Gastrocnemius medialis (tissue), 4 donors: ENCODE data around the gene PDSS2.

Source experiments
- POLR2A ChIP-seq, 2 donors: fragments of 450-650 bp; IDR thresholded peaks; one replicate each; pipeline ENCODE4 v1.6.1; 2017; ENCODE audit warnings: antibody characterized with exemption in 2 of 2, mild to moderate bottlenecking in 2 of 2, moderate library complexity in 2 of 2
- TF ChIP-seq, protein P1 (sequence below), 5 experiments: fragments of 450-650 bp in 3 of 5; fragments of 200-600 bp in 2 of 5; sonication (generic) in 2 of 5; IDR thresholded peaks in 4 of 5; conservative IDR thresholded peaks in 1 of 5; 1 replicate in 4 of 5; 2 replicates in 1 of 5; pipeline ENCODE4 v1.5.1; 2016 to 2019; ENCODE audit warnings: antibody characterized with exemption in 5 of 5, mild to moderate bottlenecking in 3 of 5, moderate library complexity in 3 of 5

GRCh38 chr6:107409942-107410341 lies 49.4 kb downstream of the PDSS2 start:
- no peak for TF ChIP-seq POLR2A (IDR thresholded peaks at IDR 0.05)
- TF ChIP-seq, protein P1, sequence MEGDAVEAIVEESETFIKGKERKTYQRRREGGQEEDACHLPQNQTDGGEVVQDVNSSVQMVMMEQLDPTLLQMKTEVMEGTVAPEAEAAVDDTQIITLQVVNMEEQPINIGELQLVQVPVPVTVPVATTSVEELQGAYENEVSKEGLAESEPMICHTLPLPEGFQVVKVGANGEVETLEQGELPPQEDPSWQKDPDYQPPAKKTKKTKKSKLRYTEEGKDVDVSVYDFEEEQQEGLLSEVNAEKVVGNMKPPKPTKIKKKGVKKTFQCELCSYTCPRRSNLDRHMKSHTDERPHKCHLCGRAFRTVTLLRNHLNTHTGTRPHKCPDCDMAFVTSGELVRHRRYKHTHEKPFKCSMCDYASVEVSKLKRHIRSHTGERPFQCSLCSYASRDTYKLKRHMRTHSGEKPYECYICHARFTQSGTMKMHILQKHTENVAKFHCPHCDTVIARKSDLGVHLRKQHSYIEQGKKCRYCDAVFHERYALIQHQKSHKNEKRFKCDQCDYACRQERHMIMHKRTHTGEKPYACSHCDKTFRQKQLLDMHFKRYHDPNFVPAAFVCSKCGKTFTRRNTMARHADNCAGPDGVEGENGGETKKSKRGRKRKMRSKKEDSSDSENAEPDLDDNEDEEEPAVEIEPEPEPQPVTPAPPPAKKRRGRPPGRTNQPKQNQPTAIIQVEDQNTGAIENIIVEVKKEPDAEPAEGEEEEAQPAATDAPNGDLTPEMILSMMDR (IDR thresholded peaks at IDR 0.05 in 4 of 5, conservative IDR thresholded peaks at IDR 0.05 in 1 of 5), result no peak
